ENCODE measurements around the gene ZNF827. TPM values are rescaled to one million over a fixed set of nuclear protein-coding genes. Genes with fewer than 3 reads are reported as not detected.

Gene ZNF827
- total and polyA plus RNA-seq, 9 of the 15 experiments (the other 6 are each of a cell fraction or from before 2014, with no cell fraction given): 0.07 to 0.40 TPM; not detected in 7

GRCh38 chr4:145935253-145936141 lies 3.1 kb downstream of the ZNF827 start:
- H3K27me3 ChIP-seq (ENCODE audit: control insufficient read depth in 2 of 2, insufficient read depth in 2 of 2, low read length in 2 of 2): peaks cover 16 to 27% of the 10 kb centered on the region in 2 experiments; a peak in 4 of 5 replicates
- peaks cover 0 to 13% of the 10 kb centered on the region in 2 experiments; a peak in 2 of 5 replicates for H3K4me1 ChIP-seq (replicated peaks in 1 of 2; ENCODE audit: control insufficient read depth in 2 of 2, insufficient read depth in 2 of 2, low read length in 2 of 2)
- ATAC-seq (no peak), FAIRE-seq (no peak), DNase-seq (ENCODE audit: extremely low read depth in 1 of 4, low spot score in 3 of 4) (peak in 1 of 4 experiments; percentile 7)
- no peaks in the 10 kb centered on the region for H3K9me1 ChIP-seq (ENCODE audit: control insufficient read depth, insufficient read depth, low read length)
- H4K20me1 ChIP-seq (replicated peaks; ENCODE audit: control insufficient read depth, insufficient read depth, low read length): 0 out of 2 replicates have a peak, but pooled peaks cover 3% of the 10 kb centered on the region
- no TSS peak for BruUV-seq (replicated peaks)
- TF ChIP-seq MBD1 (CRISPR knock-in tag; IDR thresholded peaks at IDR 0.05) (no peak), U2AF2 (optimal IDR thresholded peaks at IDR 0.05; ENCODE audit: low read depth, low read length) (no peak), CBFA2T3 (IDR thresholded peaks at IDR 0.05) (no peak), E4F1 (CRISPR knock-in tag; IDR thresholded peaks at IDR 0.05; ENCODE audit: borderline replicate concordance) (no peak), NR4A1 (CRISPR knock-in tag; IDR thresholded peaks at IDR 0.05) (no peak), NR4A1 (tag; IDR thresholded peaks at IDR 0.05) (no peak), POLR2G (IDR thresholded peaks at IDR 0.05; ENCODE audit: low read depth, low read length) (no peak), USF2 (CRISPR knock-in tag; IDR thresholded peaks at IDR 0.05) (no peak), SOX6 (IDR thresholded peaks at IDR 0.05) (no peak), ESRRA (IDR thresholded peaks at IDR 0.05; ENCODE audit: borderline replicate concordance, low read depth) (peak; percentile 52; the same call in 1 of the 2 replicates)
- no peaks in the 10 kb centered on the region for H3K9me3 ChIP-seq (replicated peaks; ENCODE audit: control insufficient read depth, insufficient read depth, low read depth, low read length)
- H3K4me3 ChIP-seq: no peak overlapping the region
- ChIA-PET CTCF (ENCODE audit: low intra/inter-chr PET ratio) (no interaction called here), POLR2A (no interaction called here)
- H3K79me2 ChIP-seq (ENCODE audit: control insufficient read depth, insufficient read depth, low read length): no peaks in the 10 kb centered on the region
- H3K27ac ChIP-seq (ENCODE audit: extremely low read depth, low read depth, low read length): no peak overlapping the region
- intact Hi-C loops (cut with micrococcal nuclease): no loop called here
- H3K4me2 ChIP-seq (ENCODE audit: insufficient read depth, low read length): no peak overlapping the region
- H3K9ac ChIP-seq (ENCODE audit: insufficient read depth in 1 of 2, low read depth in 2 of 2, low read length in 2 of 2): no peak overlapping the region
- in situ Hi-C loops (cut with MboI): no loop called here
- no peaks in the 10 kb centered on the region for H3K36me3 ChIP-seq (ENCODE audit: control insufficient read depth, insufficient read depth, low read length)
- WGBS (ENCODE audit: insufficient coverage, low coverage, missing lambda C conversion rate): 19% methylated on average over 14 of the region's 18 CpGs
- H2AFZ ChIP-seq (ENCODE audit: low read depth, low read length): no peak overlapping the region

Measured in K562 (cell line).